ENCODE data around the gene F2RL2. TPM values are rescaled to one million over a fixed set of nuclear protein-coding genes. Genes with fewer than 3 reads are reported as not detected.

F2RL2 gene
- polyA plus RNA-seq, 3 donors = 0.14 TPM; not detected in 2

DNA sequence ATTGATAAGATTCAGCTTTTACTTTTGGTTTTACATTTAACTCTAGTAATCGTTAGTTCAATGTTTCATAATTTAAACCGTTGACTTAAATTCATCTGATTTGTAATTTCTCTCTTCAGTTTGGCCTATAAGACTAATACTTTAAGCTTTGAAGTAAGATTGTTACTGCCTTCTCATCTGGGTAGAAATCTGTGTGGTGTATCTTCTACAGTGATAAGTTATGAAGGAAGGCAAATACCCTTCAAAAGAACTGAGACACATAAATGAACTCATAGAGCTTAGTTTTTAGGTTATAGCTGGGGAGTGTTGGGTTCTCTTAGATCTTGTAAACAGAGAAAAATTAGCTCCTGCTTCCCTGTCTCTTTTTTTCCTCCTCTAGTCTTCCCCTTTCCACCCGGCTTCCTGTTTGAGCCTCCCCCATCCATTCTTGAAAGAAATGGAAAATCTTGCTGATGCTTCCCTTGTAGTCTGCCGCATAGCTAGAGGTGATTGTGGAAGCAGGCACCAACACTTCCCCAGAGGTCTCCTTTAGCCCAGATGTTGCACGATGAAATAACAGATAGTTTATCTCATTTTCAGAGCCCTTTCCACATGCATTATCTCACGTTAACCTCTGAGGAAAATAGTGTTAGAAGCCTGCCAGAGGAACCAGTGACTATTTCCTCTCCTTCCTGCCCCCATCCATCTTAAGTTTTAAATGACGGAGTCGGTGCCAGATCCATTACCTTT is 2.0 kb upstream of the F2RL2 start:
- Histone ChIP-seq H3K27me3 (ENCODE audit: control insufficient read depth in 2 of 2, insufficient read depth in 2 of 2, low read length in 2 of 2) (no peaks in the 10 kb centered on the region), H3K4me2 (replicated peaks; ENCODE audit: extremely low read depth, low read length, poor library complexity, severe bottlenecking) (no peak overlapping the region), H3K36me3 (replicated peaks in 1 of 2; ENCODE audit: control insufficient read depth in 1 of 2, insufficient read depth in 2 of 2, low read length in 2 of 2) (peaks cover 30 to 81% of the 10 kb centered on the region in 2 donors), H3K27ac (ENCODE audit: low read depth in 1 of 2, low read length in 2 of 2) (peak overlapping the region in 1 of 2 donors; percentile 54), H4K20me1 (ENCODE audit: insufficient read depth, low read length) (peaks cover 25% of the 10 kb centered on the region), H3K79me2 (ENCODE audit: insufficient read depth, low read length) (no peaks in the 10 kb centered on the region), H2AFZ (ENCODE audit: insufficient read depth, low read depth, low read length, poor library complexity, severe bottlenecking) (no peak overlapping the region), H3K9ac (ENCODE audit: insufficient read depth, low read length, poor library complexity, severe bottlenecking) (no peak overlapping the region), H3K4me3 (replicated peaks in 1 of 3; ENCODE audit: low read depth in 2 of 3, low read length in 3 of 3) (no peak overlapping the region), H3K9me3 (replicated peaks in 1 of 2; ENCODE audit: control insufficient read depth in 1 of 2, insufficient read depth in 1 of 2, low read length in 2 of 2) (no peaks in the 10 kb centered on the region), H3K4me1 (ENCODE audit: control insufficient read depth in 1 of 2, insufficient read depth in 2 of 2, low read length in 2 of 2) (no peaks in the 10 kb centered on the region)
- H3K27me3 Mint-ChIP-seq (ENCODE audit: low read depth in 3 of 3) = peaks cover 0 to 4% (median 0%) of the 10 kb centered on the region in 3 donors
- H3K9me3 Mint-ChIP-seq = no peaks in the 10 kb centered on the region
- TF ChIP-seq, protein P1, sequence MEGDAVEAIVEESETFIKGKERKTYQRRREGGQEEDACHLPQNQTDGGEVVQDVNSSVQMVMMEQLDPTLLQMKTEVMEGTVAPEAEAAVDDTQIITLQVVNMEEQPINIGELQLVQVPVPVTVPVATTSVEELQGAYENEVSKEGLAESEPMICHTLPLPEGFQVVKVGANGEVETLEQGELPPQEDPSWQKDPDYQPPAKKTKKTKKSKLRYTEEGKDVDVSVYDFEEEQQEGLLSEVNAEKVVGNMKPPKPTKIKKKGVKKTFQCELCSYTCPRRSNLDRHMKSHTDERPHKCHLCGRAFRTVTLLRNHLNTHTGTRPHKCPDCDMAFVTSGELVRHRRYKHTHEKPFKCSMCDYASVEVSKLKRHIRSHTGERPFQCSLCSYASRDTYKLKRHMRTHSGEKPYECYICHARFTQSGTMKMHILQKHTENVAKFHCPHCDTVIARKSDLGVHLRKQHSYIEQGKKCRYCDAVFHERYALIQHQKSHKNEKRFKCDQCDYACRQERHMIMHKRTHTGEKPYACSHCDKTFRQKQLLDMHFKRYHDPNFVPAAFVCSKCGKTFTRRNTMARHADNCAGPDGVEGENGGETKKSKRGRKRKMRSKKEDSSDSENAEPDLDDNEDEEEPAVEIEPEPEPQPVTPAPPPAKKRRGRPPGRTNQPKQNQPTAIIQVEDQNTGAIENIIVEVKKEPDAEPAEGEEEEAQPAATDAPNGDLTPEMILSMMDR (IDR thresholded peaks at IDR 0.05) = no peak
- H3K36me3 Mint-ChIP-seq = peaks cover 54 to 77% of the 10 kb centered on the region in 2 donors
- peaks cover 19% of the 10 kb centered on the region for H3K4me1 Mint-ChIP-seq
- intact Hi-C loops (cut with micrococcal nuclease) = no loop called here
- 42% methylated on average over 2 of the region's 8 CpGs for WGBS (ENCODE audit: insufficient coverage)
- peak overlapping the region in 5 of 7 donors; percentile 7 to 78 (median 39) for H3K27ac Mint-ChIP-seq
- no peak for DNase-seq
- peak overlapping the region in 1 of 2 donors; percentile 35 for H3K4me3 Mint-ChIP-seq

DNA sequence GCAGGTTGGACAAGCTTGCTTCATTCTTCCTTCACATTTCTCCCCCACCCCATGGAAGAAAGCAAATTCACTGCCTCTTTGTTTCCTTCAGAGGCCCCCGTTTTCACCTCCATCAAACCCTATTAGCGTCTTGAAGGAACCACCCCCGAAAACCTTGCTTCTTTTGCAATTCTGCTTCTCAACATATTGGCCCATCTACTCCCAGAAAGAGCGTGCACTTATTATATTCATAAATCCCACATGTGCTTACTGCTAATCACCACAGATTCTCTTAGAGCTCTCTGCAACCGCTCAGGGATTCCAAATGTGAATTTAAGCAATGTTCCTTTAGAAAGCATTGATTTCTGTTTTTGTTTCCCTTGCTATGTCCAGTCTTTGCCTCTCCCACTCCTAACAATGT is 1.1 kb downstream of the F2RL2 start:
- 87% methylated on average over 3 of the region's 5 CpGs for WGBS (ENCODE audit: insufficient coverage)
- Mint-ChIP-seq H3K4me1 (peaks cover 23% of the 10 kb centered on the region), H3K27me3 (ENCODE audit: low read depth in 3 of 3) (peaks cover 0 to 4% (median 0%) of the 10 kb centered on the region in 3 donors), H3K4me3 (no peak overlapping the region), H3K36me3 (peaks cover 59 to 76% of the 10 kb centered on the region in 2 donors), H3K9me3 (no peaks in the 10 kb centered on the region), H3K27ac (no peak overlapping the region)
- no peak for DNase-seq
- intact Hi-C loops (cut with micrococcal nuclease) = no loop called here
- H3K4me2 ChIP-seq (replicated peaks; ENCODE audit: extremely low read depth, low read length, poor library complexity, severe bottlenecking) = no peak overlapping the region
- H3K27ac ChIP-seq (ENCODE audit: low read depth in 1 of 2, low read length in 2 of 2) = no peak overlapping the region
- no peaks in the 10 kb centered on the region for H3K79me2 ChIP-seq (ENCODE audit: insufficient read depth, low read length)
- H3K27me3 ChIP-seq (ENCODE audit: control insufficient read depth in 2 of 2, insufficient read depth in 2 of 2, low read length in 2 of 2) = no peaks in the 10 kb centered on the region
- H3K9me3 ChIP-seq (replicated peaks in 1 of 2; ENCODE audit: control insufficient read depth in 1 of 2, insufficient read depth in 1 of 2, low read length in 2 of 2) = no peaks in the 10 kb centered on the region
- H2AFZ ChIP-seq (ENCODE audit: insufficient read depth, low read depth, low read length, poor library complexity, severe bottlenecking) = no peak overlapping the region
- peaks cover 25% of the 10 kb centered on the region for H4K20me1 ChIP-seq (ENCODE audit: insufficient read depth, low read length)
- TF ChIP-seq, protein P1 (IDR thresholded peaks at IDR 0.05) = no peak
- H3K4me1 ChIP-seq (ENCODE audit: control insufficient read depth in 1 of 2, insufficient read depth in 2 of 2, low read length in 2 of 2) = no peaks in the 10 kb centered on the region
- H3K9ac ChIP-seq (ENCODE audit: insufficient read depth, low read length, poor library complexity, severe bottlenecking) = no peak overlapping the region
- no peak overlapping the region for H3K4me3 ChIP-seq (replicated peaks in 1 of 3; ENCODE audit: low read depth in 2 of 3, low read length in 3 of 3)
- peaks cover 27 to 80% of the 10 kb centered on the region in 2 donors for H3K36me3 ChIP-seq (replicated peaks in 1 of 2; ENCODE audit: control insufficient read depth in 1 of 2, insufficient read depth in 2 of 2, low read length in 2 of 2)
